Adipocyte (in vitro differentiated cells): ENCODE measurements around the gene ANK3.
A peak's percentile ranks its signal among the peaks of the same experiment; 100 is the strongest.

Experiments used
- DNase-seq: peaks from one replicate; pipeline ENCODE4 v3.0.0-alpha.2; 2015; ENCODE audit warnings: low read depth
- H3K27me3 ChIP-seq: replicated peaks from 2 replicates; pipeline ENCODE4 v1.7.0; 2013; ENCODE audit warnings: mild to moderate bottlenecking, low read length, moderate library complexity; ENCODE audit not compliant: control insufficient read depth, insufficient read depth
- H3K36me3 ChIP-seq: 2 replicates; pipeline ENCODE4 v1.7.0; 2013; ENCODE audit warnings: low read length, mild to moderate bottlenecking, moderate library complexity; ENCODE audit not compliant: control insufficient read depth, insufficient read depth, severe bottlenecking
- H3K4me1 ChIP-seq: 2 replicates; pipeline ENCODE4 v1.7.0; 2013; ENCODE audit warnings: mild to moderate bottlenecking, low read length, moderate library complexity; ENCODE audit not compliant: control insufficient read depth, insufficient read depth
- H3K4me3 ChIP-seq: 2 replicates; pipeline ENCODE4 v1.7.0; 2013; ENCODE audit warnings: mild to moderate bottlenecking, low read length, moderate library complexity
- H3K9ac ChIP-seq: 2 replicates; pipeline ENCODE4 v1.7.0; 2013; ENCODE audit warnings: mild to moderate bottlenecking, low read length, moderate library complexity
- H3K9me3 ChIP-seq: 2 replicates; pipeline ENCODE4 v1.7.0; 2013; ENCODE audit warnings: mild to moderate bottlenecking, low read length, moderate library complexity; ENCODE audit not compliant: control insufficient read depth

ANK3 gene

DNA sequence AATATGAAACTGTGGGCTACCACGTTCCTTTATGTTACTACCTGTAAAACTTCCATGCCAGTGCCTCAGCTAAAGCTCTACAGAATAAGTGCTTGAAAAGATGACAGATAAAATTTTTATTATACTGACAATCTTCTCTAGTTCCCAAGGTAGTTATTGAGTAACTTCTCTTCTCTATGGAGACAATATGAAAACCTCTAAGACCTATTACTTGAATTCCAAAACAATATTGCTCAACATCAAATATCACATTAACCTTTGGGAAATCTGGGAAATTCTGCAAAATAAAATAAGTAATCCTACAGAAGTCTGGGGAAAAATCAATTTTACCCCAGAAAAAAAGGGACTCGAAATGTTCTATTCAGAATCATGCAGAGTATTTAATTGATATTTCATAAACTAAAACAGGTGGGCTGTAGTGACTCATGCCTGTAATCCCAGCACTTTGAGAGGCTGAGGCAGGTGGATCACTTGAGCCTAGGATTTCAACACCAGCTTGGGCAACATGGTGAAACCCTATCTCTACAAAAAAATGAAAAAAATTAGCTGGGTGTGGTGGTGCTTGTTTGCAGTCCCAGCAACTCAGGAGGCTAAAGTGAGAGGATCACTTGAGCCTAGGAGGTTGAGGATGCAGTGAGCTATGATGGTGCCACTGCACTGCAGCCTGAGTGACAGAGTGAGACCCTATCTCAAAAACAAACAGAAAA lies 23.8 kb upstream of the ANK3 start:
- Histone ChIP-seq H3K9ac (no peak overlapping the region), H3K4me3 (no peak overlapping the region)
- peak; percentile 51 for DNase-seq

DNA sequence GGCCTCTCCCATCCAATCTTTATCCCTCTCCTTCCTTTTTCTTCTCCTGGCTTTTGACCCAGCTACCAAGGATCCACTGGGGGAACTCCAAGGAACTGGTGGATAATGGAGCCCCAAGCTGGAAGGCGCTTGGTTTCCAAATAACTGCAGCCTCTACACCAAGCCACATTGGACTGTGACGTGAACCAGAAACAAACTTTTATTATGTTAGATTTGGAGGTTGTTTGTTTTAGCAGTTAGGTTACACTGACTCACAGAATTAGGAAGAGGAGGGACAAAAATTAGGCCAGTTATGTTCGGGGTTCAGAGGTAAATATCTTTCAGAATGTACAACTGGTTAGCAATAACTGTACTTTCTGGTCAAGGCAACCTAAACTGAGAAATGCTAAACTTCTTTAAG lies 21.3 kb upstream of the ANK3 start:
- Histone ChIP-seq H3K4me1 (peaks cover 15% of the 10 kb centered on the region), H3K27me3 (no peaks in the 10 kb centered on the region), H3K4me3 (no peak overlapping the region), H3K9ac (no peak overlapping the region), H3K36me3 (no peaks in the 10 kb centered on the region), H3K9me3 (no peaks in the 10 kb centered on the region)
- DNase-seq: no peak

More for the DNA sequence above, 23.8 kb upstream of the ANK3 start:
- peaks cover 18% of the 10 kb centered on the region for H3K4me1 ChIP-seq
- no peaks in the 10 kb centered on the region for H3K36me3 ChIP-seq
- H3K9me3 ChIP-seq: no peaks in the 10 kb centered on the region
- no peaks in the 10 kb centered on the region for H3K27me3 ChIP-seq

DNA sequence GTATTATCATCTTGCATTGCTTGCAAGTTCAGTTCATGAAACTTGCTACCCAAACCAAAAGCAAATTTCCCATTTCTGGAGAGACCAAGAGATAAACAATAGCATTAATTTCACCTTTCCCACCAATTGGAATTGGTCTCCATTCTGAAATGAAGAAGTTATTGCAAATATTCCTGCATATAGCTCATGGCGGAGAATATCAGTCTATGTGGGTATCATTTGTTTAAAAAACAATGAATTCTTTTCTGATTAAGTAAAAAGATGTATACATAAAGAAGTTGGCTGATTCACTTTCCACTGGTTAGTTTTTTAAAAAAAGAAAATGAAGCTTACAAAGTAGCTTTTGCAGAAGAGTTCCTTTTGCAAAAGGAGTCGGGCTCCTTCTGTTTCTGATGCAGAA lies 19.5 kb upstream of the ANK3 start:
- Histone ChIP-seq H3K27me3 (no peaks in the 10 kb centered on the region), H3K4me3 (no peak overlapping the region), H3K36me3 (no peaks in the 10 kb centered on the region), H3K9me3 (peaks cover 6% of the 10 kb centered on the region), H3K4me1 (peaks cover 5% of the 10 kb centered on the region), H3K9ac (no peak overlapping the region)
- no peak for DNase-seq

DNA sequence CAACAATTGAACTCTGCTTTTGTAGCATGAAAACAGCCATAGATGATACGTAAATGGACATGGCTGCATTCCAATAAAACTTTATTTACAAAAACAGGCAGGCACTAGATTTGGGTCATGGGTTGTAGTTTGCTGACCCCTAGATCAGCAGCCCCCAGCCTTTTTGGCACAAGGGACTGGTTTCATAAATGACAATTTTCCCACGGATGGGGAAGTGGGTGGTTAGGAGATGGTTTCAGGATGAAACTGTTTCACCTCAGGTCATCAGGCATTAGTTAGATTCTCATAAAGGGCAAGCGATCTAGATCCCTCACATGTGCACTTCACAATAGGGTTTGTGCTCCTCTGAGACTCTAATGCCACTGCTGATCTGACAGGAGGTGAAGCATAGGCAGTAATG lies 16.5 kb upstream of the ANK3 start:
- H3K27me3 ChIP-seq: no peaks in the 10 kb centered on the region

DNA sequence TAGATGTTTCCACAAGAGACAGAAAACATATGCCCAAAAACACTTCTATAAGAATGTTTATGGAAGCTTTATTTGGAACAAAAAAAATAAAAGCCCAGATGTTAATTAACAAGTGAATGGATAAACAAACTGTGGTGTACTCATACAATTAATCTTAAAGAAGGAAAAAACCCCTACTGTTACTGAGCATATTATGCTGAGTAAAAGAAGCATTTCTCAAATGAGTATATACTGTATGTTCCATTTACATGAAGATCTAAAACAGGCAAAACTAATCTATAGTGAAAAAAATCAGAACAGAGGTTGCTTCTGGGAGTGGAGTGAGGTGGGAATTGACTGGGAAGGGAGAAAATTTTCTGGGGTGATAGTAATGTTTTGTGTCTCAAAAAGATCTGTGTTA lies 15.5 kb upstream of the ANK3 start:
- Histone ChIP-seq H3K4me1 (no peaks in the 10 kb centered on the region), H3K9me3 (peaks cover 16% of the 10 kb centered on the region), H3K36me3 (no peaks in the 10 kb centered on the region), H3K4me3 (no peak overlapping the region), H3K9ac (no peak overlapping the region), H3K27me3 (no peaks in the 10 kb centered on the region)
- DNase-seq: no peak

More for the DNA sequence above, 16.5 kb upstream of the ANK3 start:
- no peak for DNase-seq
- Histone ChIP-seq H3K4me3 (no peak overlapping the region), H3K9ac (no peak overlapping the region), H3K9me3 (peaks cover 16% of the 10 kb centered on the region), H3K4me1 (no peaks in the 10 kb centered on the region), H3K36me3 (no peaks in the 10 kb centered on the region)

DNA sequence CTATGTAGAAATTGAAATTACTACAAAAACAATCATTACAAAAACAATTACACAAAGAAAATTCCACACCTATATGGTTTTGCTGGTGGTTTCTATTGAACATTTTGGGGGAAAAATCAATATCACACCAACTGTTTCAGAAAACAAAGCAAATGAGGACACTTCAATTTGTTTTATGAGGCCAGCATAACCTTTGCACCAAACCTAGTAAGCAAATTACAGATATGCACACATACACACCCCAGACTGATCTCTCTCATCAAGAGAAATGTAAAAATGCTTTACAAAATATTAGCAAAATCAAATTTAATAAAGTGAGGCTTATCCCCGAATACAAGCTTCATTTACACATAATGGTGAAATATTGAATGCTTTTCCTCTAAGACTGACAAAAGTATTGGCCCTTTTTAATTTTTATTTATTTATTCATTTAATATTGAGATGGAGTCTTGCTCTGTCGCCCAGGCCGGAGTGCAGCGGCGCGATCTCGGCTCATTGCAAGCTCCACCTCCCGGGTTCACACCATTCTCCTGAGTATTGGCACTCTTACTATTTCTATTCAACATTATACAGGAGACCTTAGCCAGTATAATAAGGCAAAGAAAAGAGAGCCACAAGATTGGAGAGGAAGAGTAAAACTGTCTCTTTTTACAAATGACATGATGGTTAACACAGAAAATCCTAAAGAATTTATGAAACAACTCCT lies 13.6 kb upstream of the ANK3 start:
- no peaks in the 10 kb centered on the region for H3K36me3 ChIP-seq
- H3K9ac ChIP-seq: no peak overlapping the region
- no peaks in the 10 kb centered on the region for H3K4me1 ChIP-seq
- H3K4me3 ChIP-seq: no peak overlapping the region
- peaks cover 16% of the 10 kb centered on the region for H3K9me3 ChIP-seq
- H3K27me3 ChIP-seq: no peaks in the 10 kb centered on the region
- DNase-seq: no peak

DNA sequence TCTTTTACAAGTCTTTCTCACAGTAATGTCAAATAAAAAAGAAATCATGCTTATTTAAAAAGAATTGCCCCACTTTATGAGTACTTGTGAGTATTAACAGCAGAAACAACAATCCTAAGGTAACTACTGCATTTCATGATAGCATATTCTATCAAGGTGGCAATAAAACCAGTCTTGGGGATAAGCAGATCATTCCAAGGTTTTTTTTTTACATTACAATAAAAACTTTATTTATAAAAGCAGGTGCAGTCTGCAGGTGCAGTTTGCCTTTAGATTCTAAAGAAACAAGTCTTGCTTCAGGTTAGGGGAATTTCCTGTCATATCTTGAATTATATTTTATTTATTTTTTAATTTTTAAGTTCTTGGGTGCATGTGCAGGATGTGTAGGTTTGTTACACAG lies 10.7 kb upstream of the ANK3 start:
- H3K4me1 ChIP-seq: no peaks in the 10 kb centered on the region
- H3K4me3 ChIP-seq: no peak overlapping the region
- no peak for DNase-seq
- H3K9me3 ChIP-seq: peaks cover 16% of the 10 kb centered on the region
- H3K27me3 ChIP-seq: no peaks in the 10 kb centered on the region
- no peaks in the 10 kb centered on the region for H3K36me3 ChIP-seq
- no peak overlapping the region for H3K9ac ChIP-seq

DNA sequence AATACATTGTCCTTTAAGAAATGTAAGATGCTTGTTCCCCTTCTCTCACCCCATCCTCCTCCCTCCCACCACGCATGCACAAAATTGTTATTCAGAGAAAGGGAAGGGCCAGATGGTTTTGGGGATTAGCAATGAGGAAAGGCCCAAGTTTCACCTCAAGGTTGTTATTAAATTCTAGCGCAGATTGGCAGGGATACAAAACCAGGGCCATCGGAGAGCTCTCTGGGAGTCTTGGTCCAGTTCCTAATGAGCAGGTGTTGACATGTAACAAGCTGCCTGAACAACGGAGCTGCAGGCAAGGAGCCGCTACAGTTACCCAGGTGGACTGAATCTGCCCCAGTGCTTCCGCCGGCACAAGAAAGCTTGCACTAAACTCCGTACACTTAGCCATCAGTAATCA lies 9.7 kb upstream of the ANK3 start:
- H3K9ac ChIP-seq: no peak overlapping the region
- no peak for DNase-seq
- H3K4me1 ChIP-seq: no peaks in the 10 kb centered on the region
- no peaks in the 10 kb centered on the region for H3K36me3 ChIP-seq
- H3K9me3 ChIP-seq: peaks cover 10% of the 10 kb centered on the region
- no peaks in the 10 kb centered on the region for H3K27me3 ChIP-seq
- H3K4me3 ChIP-seq: no peak overlapping the region

DNA sequence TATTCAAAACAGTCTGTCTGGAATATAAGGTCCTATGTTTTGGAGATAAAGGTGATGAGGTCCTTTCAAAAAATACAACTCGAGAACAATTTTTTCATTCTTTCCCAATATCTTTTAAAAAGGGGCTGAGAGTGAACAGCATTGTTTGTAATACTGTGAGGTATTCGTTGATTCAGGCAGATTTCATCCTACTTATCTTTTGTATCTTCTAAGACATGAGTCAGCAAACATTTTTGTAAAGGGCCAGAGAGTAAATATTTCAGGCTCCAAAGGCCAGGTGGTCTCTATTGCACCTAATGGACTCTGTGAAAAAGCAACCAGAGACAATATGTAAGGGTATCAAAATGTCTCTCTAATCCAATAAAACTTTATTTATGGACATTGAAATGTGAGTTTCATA lies 8.1 kb upstream of the ANK3 start:
- Histone ChIP-seq H3K4me3 (no peak overlapping the region), H3K4me1 (no peaks in the 10 kb centered on the region), H3K36me3 (no peaks in the 10 kb centered on the region), H3K9me3 (peaks cover 6% of the 10 kb centered on the region), H3K27me3 (no peaks in the 10 kb centered on the region), H3K9ac (no peak overlapping the region)
- no peak for DNase-seq

DNA sequence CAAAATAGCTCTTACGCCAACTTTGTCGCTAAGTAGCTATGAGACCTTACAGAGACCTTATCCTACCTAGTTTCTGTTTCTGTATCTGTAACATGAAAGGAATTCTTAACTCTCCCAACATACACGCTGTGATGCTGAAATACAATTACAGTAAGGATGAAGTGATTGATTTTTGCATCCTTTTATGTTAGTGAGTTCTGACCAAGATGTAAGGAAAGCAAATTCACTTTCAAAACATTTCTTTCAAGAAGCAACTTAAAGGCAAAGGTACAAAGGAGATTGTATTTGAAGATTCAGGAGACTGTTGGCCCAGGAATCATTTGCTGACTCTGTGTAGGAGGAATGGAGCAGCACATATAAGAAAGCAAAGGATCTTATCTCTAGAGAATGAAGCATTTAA lies 7.1 kb upstream of the ANK3 start:
- no peaks in the 10 kb centered on the region for H3K27me3 ChIP-seq

DNA sequence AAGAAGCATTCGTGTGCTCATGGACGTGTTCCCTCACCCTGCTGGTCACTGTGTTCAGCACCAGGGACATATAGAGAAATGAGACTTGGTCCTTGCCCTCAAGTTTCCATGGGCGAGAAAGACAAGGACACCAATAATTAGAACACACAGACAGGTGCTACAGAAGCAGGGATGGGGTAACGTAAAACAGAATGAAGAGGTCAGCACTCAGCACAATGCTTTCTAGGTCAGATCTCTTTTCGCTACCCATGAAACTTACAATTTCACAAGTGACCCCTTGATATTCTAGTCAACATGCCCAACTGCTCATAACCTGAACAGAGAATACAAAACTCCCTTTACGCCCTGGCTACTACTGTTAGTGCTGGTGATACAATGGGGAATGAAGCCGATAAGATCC lies 6.0 kb upstream of the ANK3 start:
- Histone ChIP-seq H3K4me3 (no peak overlapping the region), H3K27me3 (no peaks in the 10 kb centered on the region), H3K4me1 (no peaks in the 10 kb centered on the region), H3K36me3 (no peaks in the 10 kb centered on the region), H3K9me3 (no peaks in the 10 kb centered on the region), H3K9ac (no peak overlapping the region)
- no peak for DNase-seq

More for the DNA sequence above, 7.1 kb upstream of the ANK3 start:
- Histone ChIP-seq H3K4me1 (no peaks in the 10 kb centered on the region), H3K9ac (no peak overlapping the region), H3K4me3 (no peak overlapping the region), H3K9me3 (no peaks in the 10 kb centered on the region), H3K36me3 (no peaks in the 10 kb centered on the region)
- no peak for DNase-seq
